Activated naive CD4-positive, alpha-beta T cell treated with anti-CD3 and anti-CD28 coated beads, Interleukin-2, amount 50 U/mL, for 24 hours (primary cell): Measurements from ENCODE around the gene SRM.
"Not testable (repeated sequence)": the region's sequence is repeated elsewhere in the genome, so short reads cannot be mapped to it uniquely, and the experiment has no call there.

Experiments
- H3K27ac Mint-ChIP-seq: one replicate; pipeline ENCODE4 v1.8.0; 2021; ENCODE audit warnings: mild to moderate bottlenecking, mixed read lengths
- H3K27me3 Mint-ChIP-seq: one replicate; pipeline ENCODE4 v1.8.0; 2021; ENCODE audit warnings: mixed read lengths
- H3K36me3 Mint-ChIP-seq: one replicate; pipeline ENCODE4 v1.8.0; 2021; ENCODE audit warnings: mixed read lengths
- H3K4me1 Mint-ChIP-seq: one replicate; pipeline ENCODE4 v1.8.0; 2021; ENCODE audit warnings: mixed read lengths
- H3K4me3 Mint-ChIP-seq: one replicate; pipeline ENCODE4 v1.8.0; 2021; ENCODE audit warnings: mild to moderate bottlenecking, mixed read lengths
- H3K9me3 Mint-ChIP-seq: one replicate; pipeline ENCODE4 v1.8.0; 2021; ENCODE audit warnings: mixed read lengths

The SRM gene

DNA sequence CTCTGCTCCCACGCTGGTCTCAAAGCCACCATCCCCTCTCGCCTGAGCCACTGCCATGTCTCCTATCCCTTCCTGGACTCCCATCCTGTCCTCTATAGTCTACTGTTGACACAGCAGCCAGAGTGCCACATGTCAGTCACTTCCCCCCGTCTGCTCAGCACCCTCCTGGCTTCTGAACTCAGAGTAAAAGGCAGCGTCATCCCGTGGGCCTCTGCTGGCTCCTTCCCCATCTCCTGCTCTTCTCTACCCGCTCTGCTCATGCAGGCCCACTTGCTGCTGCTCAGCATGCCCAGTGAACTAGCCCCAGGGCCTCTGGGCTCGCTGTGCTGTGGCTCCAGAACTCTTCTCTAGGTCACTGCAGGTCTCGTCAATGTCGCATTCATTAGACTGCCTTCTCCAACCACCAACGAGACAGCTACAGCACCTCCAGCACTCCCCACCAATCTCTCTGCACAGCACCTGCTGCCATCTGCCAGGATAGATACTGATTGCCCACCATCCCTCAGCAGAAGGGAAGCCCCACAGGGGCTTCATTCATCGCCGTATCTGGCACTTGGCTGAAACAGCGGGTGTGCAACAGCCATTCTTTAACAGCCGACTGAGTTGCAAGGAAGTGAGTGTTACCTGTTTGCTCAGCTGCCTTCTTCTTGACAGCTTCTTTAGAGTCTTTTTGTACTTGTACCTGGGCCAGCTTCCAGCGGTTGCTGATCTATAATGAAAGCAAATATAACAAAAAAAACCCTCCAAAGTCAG is 11.8 kb upstream of the SRM start:
- no peak overlapping the region for H3K4me3 Mint-ChIP-seq
- H3K27ac Mint-ChIP-seq: peak overlapping the region; percentile 86
- peaks cover 6% of the 10 kb centered on the region for H3K36me3 Mint-ChIP-seq
- H3K4me1 Mint-ChIP-seq: no peaks in the 10 kb centered on the region
- H3K27me3 Mint-ChIP-seq: no peaks in the 10 kb centered on the region
- H3K9me3 Mint-ChIP-seq: no peaks in the 10 kb centered on the region

DNA sequence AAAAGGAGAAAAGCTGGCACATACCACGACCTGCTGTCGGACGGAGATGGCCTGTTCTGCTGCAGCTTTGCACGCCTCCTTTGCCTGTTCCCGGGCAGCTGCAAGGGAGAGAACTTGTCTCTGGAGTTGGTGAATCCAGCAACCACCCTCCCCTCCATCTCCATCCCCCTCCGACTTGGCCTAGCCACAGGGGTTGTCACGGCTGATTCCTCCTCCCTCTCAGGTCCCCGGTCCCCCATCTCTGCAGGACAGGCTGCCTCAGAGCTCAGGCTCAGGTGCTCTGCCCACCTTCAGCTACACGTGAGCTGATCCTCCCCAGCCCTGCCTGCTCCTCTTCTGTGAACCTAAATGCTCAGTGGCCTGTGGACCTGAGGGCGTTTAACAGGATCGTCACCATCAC is 11.1 kb upstream of the SRM start:
- Mint-ChIP-seq H3K27me3 (no peaks in the 10 kb centered on the region), H3K27ac (no peak overlapping the region), H3K36me3 (peaks cover 8% of the 10 kb centered on the region), H3K4me1 (no peaks in the 10 kb centered on the region), H3K9me3 (no peaks in the 10 kb centered on the region), H3K4me3 (no peak overlapping the region)

DNA sequence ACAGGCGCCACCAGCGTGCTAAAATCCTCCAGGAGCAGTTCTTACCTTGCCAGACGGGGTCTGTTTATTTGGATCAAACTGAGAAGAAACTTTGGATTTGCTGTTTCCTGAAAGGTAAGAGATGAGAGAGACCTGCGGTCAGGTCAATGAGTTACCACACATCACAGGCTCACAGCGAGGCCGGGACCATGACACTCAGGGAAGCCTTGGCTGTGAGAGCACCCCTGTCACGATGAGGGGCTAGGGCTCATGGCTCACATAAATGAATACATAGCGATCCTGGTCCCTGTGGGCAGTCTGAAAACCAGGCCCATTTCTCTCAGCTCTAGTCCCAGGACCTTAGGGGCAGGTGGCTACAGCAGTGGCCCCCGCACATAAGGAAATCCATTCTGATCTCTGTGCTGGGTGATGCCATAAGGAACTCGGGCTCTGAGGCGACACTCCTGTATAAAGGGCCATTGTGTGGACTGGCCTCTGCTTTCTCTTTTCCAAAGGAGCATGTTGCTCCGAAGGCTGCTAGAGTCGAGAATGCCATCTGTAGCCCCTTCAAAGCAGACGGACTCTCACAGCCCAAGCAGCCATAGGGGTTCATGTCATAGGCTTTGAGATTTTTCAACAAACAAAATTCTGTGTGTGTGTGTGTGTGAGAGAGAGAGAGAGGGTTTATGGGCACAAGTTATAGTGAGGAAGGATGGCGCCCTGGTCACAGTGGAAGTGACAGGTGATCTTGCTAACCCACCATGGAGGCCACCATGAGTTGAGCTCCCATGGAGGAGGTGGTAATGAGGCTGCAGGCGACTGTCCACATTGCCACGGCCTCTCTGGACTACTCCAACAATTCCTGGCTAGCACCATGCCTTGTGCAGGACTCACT is 9.0 kb upstream of the SRM start:
- H3K9me3 Mint-ChIP-seq: no peaks in the 10 kb centered on the region
- no peaks in the 10 kb centered on the region for H3K27me3 Mint-ChIP-seq
- H3K4me1 Mint-ChIP-seq: no peaks in the 10 kb centered on the region
- peaks cover 16% of the 10 kb centered on the region for H3K36me3 Mint-ChIP-seq
- H3K4me3 Mint-ChIP-seq: no peak overlapping the region
- no peak overlapping the region for H3K27ac Mint-ChIP-seq

DNA sequence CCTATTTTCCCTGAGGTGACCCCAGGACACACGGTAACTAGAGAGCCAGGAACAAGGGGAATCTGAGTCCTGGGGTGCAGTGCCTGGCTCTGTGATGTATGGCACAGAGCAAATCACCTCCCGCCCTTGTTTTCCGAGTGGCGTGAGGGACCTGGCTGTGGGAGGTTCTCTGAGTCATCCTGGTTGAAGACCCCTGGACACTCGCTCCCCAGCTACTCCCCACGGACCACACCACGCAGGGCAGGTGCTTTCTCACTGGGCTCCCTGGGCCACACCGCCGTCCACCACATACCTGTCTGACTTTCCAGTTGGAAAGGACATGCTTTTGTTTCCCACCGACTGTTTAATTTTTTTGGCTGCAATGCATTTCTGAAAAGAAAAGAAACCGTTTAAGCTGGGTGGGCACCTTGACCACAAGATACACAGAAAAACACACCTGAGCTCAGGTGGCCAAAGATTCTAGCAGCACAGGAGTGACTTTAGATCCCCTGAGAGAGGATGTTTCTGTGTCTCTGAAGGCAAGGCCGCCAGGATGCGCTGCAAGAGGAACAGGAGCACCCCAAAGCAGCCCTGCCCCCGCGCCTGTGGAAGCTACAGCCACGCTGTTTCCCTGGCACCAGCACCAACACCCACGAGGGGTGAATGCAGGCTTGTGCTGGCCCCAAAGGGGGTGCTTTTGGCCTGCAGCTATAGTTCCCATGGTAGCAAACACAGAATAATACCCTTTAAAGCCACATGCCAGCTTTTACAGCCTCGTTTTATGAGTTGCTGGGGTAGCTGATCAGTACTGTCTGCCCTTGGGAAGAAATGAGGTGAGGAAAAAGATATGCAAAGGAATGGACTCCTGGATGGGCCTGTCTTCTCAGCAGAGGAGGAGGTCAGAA is 8.1 kb upstream of the SRM start:
- Mint-ChIP-seq H3K27ac (no peak overlapping the region), H3K4me1 (peaks cover 5% of the 10 kb centered on the region), H3K9me3 (no peaks in the 10 kb centered on the region), H3K4me3 (no peak overlapping the region), H3K36me3 (peaks cover 16% of the 10 kb centered on the region), H3K27me3 (no peaks in the 10 kb centered on the region)

DNA sequence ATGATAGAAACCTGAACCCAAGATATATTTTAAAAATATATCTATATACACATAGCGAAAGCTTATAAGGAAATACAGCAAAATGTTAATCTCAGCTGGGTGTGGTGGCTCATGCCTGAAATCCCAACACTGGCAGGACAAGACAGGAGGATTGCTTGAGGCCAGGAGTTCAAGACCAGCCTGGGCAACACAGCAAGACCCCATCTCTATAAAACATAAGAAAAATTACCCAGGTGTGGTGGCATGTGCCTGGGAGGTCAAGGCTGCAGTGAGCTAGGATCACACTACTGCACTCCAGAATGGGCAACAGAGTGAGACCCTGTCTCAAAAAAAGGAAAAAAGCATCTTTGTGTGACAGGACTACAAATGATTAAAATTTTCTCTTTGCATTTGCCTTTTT is 6.0 kb upstream of the SRM start:
- Mint-ChIP-seq H3K36me3 (peaks cover 17% of the 10 kb centered on the region), H3K9me3 (no peaks in the 10 kb centered on the region), H3K27me3 (no peaks in the 10 kb centered on the region), H3K4me3 (no peak overlapping the region), H3K27ac (no peak overlapping the region), H3K4me1 (peaks cover 19% of the 10 kb centered on the region)

DNA sequence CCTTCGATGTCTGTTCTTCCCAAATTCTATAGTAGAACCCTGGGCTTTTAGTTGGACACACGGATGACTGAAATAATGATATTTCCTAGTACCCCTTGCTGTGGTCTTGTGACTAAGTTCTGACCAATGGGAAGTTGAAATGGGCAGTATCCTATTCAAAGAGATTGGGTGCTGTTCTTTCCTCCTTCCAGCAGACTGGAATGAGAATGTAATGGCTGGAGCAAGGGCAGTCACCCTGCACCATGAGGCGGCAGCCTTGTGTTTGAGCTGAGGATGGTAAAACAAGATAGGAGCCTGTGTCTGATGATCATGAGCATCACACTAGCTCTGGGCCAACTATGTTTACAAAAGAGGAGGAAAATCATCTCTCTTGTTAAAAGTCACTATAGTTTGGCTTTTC is 5.1 kb upstream of the SRM start:
- peaks cover 22% of the 10 kb centered on the region for H3K4me1 Mint-ChIP-seq
- H3K36me3 Mint-ChIP-seq: peaks cover 17% of the 10 kb centered on the region
- no peaks in the 10 kb centered on the region for H3K27me3 Mint-ChIP-seq
- no peaks in the 10 kb centered on the region for H3K9me3 Mint-ChIP-seq
- no peak overlapping the region for H3K4me3 Mint-ChIP-seq
- peak overlapping the region; percentile 35 for H3K27ac Mint-ChIP-seq

DNA sequence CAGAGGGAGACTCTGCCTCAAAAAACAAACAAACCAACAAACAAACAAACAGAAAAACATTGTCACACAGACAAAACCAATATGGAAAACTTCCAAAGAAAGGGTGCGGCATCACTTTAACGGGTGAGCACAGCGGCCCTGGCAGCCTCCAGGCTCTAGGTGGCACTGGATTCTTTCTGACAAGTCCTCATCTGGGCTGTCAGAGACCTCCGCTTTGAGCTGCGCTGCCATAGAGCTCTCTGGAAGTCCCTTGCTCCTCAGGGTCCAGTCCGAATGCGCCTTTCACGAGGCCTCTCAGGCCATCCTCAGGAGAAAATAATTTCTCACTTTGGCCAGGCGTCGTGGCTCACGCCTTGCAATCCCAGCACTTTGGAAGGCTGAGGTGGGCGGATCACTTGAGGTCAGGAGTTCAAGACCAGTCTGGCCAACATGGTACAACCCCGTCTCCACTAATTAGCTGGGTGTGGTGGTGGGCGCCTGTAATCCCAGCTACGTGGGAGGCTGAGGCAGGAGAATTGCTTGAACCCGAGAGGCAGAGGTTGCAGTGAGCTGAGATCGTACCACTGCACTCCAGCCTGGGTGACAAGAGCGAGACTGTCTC is 4.2 kb upstream of the SRM start:
- not testable (repeated sequence) for H3K27ac Mint-ChIP-seq, H3K9me3 Mint-ChIP-seq, H3K4me3 Mint-ChIP-seq, H3K27me3 Mint-ChIP-seq
- Mint-ChIP-seq H3K36me3 (peaks cover 14% of the 10 kb centered on the region), H3K4me1 (peaks cover 22% of the 10 kb centered on the region)

DNA sequence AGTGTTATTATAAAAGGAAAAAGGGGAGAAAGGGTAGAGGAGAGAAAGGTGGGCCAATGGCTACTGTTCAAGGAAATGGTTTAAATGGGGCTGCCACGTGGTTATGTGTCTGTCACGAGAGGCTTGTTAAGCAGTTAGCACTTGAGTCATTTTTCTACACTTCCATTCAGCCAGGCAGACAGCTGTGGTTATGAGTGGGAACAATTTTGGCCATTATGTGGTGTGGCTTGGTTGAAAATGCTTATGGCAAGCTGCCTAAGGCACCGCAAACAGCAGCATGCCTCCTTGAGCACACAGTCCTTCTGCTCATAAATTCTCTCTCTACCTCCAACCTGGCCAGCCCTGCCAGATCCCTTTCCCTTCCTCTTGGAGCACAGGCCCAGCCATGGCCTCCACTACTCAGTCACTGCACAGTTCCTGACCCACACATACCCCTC is 3.2 kb upstream of the SRM start:
- H3K27me3 Mint-ChIP-seq: no peaks in the 10 kb centered on the region
- no peaks in the 10 kb centered on the region for H3K9me3 Mint-ChIP-seq
- H3K4me1 Mint-ChIP-seq: peaks cover 22% of the 10 kb centered on the region
- no peak overlapping the region for H3K4me3 Mint-ChIP-seq
- H3K36me3 Mint-ChIP-seq: peaks cover 14% of the 10 kb centered on the region
- H3K27ac Mint-ChIP-seq: peak overlapping the region; percentile 82

DNA sequence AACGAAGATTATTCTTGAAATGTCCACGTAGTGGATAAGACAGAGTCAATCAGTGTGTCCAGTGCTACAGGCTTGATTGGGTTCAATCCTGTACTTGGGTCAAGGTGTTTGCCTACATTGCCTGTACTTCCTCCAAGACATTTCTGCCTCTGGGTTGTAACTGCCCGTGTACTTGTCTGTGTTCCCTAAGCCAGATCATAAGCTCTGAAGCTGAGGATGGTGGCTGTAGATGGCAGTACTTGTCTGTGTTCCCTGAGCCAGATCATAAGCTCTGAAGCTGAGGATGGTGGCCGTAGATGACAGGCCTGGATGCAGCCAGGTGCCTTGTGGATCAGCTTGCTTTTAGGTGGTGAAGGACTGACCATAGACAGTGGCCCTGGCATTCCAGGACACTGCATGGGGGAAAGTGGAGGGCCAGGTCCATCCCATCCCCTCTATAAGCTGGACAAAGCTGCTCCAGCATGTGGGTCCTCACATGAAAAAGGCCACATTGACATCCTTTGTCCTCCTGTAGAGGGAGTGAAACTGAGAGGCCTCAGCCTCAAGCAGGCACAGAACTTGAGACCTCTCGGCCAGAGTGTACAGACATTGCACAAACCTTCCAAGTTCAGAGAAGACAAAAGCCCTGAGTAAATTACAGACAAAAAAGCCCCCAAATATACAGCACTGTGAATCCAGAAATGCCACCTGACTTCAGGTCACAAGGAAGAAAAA is 2.0 kb upstream of the SRM start:
- H3K4me1 Mint-ChIP-seq: peaks cover 26% of the 10 kb centered on the region

DNA sequence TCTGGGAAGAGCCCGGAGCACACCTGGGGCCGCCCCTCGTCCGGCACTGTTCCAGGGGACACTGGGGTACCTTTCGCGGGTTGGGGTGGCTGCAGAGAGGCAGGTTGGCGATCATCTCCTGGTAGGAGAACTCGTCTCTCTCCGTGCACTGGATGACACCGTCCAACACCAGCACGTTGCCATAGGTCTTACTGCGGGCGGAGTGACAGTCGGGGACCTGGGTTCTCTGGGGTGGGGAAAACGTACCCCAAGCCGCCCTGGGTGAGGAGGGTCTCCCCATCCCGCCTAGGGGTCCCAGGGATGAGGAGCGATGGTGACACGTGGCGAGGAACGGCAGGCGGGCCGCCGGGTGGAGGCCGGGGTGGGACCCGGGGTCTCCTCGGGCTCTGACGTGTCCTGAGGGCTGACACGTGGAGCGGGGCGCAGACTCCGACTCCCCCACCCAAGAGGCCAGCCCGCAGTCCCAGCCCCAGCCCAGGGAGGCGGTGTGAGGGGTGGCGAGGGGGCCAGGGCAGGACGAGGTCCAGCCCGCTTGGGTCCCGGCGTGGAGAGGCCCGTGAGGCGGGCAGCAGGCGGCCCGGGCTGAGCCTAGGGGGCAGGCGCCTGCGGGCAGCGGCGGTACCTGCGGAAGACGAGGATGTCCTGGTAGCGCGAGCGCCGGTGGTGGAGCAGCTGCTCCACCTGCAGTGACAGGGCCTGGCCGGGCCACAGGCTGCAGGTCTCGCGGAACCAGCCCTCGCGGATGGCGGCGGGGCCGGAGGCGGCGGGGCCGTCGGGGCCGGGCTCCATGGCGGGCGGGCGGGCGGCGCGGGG is 457 bp downstream of the SRM start:
- Mint-ChIP-seq H3K4me3 (peak overlapping the region; percentile 94), H3K4me1 (peaks cover 26% of the 10 kb centered on the region), H3K27ac (peak overlapping the region; percentile 93), H3K27me3 (no peaks in the 10 kb centered on the region), H3K9me3 (no peaks in the 10 kb centered on the region), H3K36me3 (peaks cover 7% of the 10 kb centered on the region)

More for the DNA sequence above, 2.0 kb upstream of the SRM start:
- Mint-ChIP-seq H3K36me3 (peaks cover 18% of the 10 kb centered on the region), H3K4me3 (peak overlapping the region; percentile 96), H3K27ac (no peak overlapping the region), H3K9me3 (no peaks in the 10 kb centered on the region), H3K27me3 (no peaks in the 10 kb centered on the region)

DNA sequence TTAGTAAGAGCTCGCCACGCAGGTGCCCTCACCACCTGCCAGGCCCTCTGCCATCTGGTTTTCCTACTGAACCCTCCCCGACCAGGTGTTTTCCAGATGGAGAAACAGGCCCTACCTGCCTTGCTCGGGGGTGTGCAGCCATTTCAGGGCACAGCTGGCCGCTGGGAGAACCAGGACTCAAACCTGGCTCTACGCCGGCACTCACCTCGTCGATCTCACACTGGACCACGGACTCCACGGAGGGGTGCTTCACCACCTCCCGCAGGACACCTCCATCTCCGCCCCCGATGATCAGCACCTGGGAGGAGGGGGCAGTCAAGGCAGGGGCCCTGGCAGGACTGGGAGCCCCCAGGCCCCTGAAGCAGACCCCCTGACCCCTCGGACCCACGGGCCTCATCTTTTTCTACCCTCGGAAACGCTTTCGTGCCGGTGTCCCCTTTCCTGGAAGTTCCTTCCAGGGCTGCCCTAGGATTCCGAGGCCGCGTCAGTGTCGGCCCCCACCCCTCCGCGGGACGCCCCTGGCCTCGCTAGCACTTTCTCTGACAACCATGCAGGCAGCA is 1.1 kb downstream of the SRM start:
- Mint-ChIP-seq H3K36me3 (peaks cover 8% of the 10 kb centered on the region), H3K4me1 (peaks cover 26% of the 10 kb centered on the region), H3K27me3 (no peaks in the 10 kb centered on the region), H3K27ac (peak overlapping the region; percentile 93), H3K9me3 (no peaks in the 10 kb centered on the region), H3K4me3 (peak overlapping the region; percentile 94)

DNA sequence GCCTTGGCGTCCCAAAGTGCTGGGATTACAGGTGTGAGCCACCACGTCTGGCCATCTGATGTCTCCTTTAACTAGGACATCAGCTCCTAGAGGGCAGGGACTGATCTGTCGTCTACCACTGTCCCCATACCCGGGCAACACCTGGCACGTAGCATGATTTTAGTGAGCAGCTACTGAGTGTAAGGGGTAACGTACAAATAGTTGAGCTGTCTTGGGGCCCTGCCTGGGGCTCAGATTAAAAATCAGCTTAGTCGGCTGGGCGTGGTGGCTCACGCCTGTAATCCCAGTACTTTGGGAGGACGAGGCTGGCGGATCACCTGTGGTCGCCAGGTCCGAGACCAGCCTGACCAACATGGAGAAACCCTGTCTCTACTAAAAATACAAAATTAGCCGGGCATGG is 1.8 kb downstream of the SRM start:
- Mint-ChIP-seq H3K27ac (no peak overlapping the region), H3K4me1 (peaks cover 21% of the 10 kb centered on the region), H3K36me3 (peaks cover 8% of the 10 kb centered on the region), H3K27me3 (no peaks in the 10 kb centered on the region), H3K9me3 (no peaks in the 10 kb centered on the region), H3K4me3 (peak overlapping the region; percentile 94)

DNA sequence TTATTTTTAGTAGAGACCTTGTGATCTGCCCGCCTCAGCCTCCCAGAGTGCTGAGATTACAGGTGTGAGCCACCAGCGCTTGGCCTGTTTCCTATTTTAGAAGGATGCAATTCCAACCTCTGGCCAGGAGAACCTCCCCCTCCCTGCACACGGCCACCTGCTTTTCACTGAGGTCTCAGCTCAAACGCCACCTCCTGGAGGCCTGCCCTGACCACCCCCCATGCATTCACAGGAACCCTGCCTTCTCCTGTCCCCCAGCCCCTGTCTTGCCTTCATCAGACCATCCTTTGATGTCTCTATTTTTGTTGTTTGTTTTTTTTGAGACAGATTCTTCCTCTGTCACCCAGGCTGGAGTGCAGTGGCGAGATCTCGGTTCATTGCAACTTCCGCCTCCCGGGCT is 2.3 kb downstream of the SRM start:
- Mint-ChIP-seq H3K27me3 (no peaks in the 10 kb centered on the region), H3K4me3 (peak overlapping the region; percentile 94), H3K4me1 (peaks cover 17% of the 10 kb centered on the region), H3K36me3 (peaks cover 6% of the 10 kb centered on the region), H3K9me3 (no peaks in the 10 kb centered on the region), H3K27ac (peak overlapping the region; percentile 82)

DNA sequence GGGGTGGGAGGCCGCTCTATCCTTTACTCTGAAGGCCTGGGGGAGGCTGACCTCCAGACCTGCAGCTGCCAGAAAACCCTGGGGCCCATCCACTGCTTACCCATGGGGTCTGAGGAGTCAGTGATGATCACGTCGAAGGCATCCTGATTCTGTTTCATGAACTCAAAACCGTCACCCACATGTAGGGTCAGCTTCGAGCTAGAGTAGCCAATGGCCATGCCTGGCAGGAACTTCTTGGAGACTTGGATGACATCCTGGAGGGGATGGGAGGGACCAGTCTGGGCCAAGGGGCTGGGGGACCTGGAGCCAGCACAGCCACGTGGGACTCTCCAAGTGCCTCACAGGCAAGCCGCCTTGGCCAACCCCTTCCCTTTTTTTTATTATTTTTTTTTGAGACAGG is 3.3 kb downstream of the SRM start:
- no peak overlapping the region for H3K4me3 Mint-ChIP-seq
- no peak overlapping the region for H3K27ac Mint-ChIP-seq
- peaks cover 6% of the 10 kb centered on the region for H3K36me3 Mint-ChIP-seq
- no peaks in the 10 kb centered on the region for H3K27me3 Mint-ChIP-seq
- H3K4me1 Mint-ChIP-seq: peaks cover 10% of the 10 kb centered on the region
- H3K9me3 Mint-ChIP-seq: no peaks in the 10 kb centered on the region
